SK-N-SH (cell line): Measurements from ENCODE around the gene GBX2.

Experiments used
- CHD2 ChIP-seq: fragments of 150-350 bp; IDR thresholded peaks from 2 replicates; pipeline ENCODE4 v1.6.1; 2018; ENCODE audit warnings: low read length; ENCODE audit not compliant: partially characterized antibody
- EP300 ChIP-seq, 2 experiments: IDR thresholded peaks; 2 replicates each; pipeline versions ENCODE4 v1.4.0 to v1.6.1; 2012; ENCODE audit warnings: borderline replicate concordance in 1 of 2, low read depth in 1 of 2, low read length in 1 of 2
- FOXJ3 ChIP-seq: sonication (generic); formaldehyde crosslinking; IDR thresholded peaks from 2 replicates; pipeline ENCODE4 v1.5.1; 2020; ENCODE audit warnings: mild to moderate bottlenecking, missing genetic modification reagents
- FOXM1 ChIP-seq: IDR thresholded peaks from 2 replicates; pipeline ENCODE4 v1.4.0; 2012; ENCODE audit warnings: low read depth, mild to moderate bottlenecking
- JUND ChIP-seq: IDR thresholded peaks from 2 replicates; pipeline ENCODE4 v1.4.0; 2012
- NFIC ChIP-seq: IDR thresholded peaks from 2 replicates; pipeline ENCODE4 v1.4.0; 2012; ENCODE audit warnings: borderline replicate concordance
- POLR2AphosphoS5 ChIP-seq: IDR thresholded peaks from 2 replicates; pipeline ENCODE4 v1.6.1; 2012; ENCODE audit warnings: low read depth, low read length
- RCOR1 ChIP-seq: fragments of 150-350 bp; IDR thresholded peaks from 2 replicates; pipeline ENCODE4 v1.6.1; 2017; ENCODE audit warnings: antibody characterized with exemption, low read length
- RFX5 ChIP-seq: IDR thresholded peaks from 2 replicates; pipeline ENCODE4 v1.6.1; 2012; ENCODE audit warnings: mild to moderate bottlenecking, improper control_type of control experiment, low read length
- RXRA ChIP-seq: IDR thresholded peaks from 2 replicates; pipeline ENCODE4 v1.4.0; 2012; ENCODE audit warnings: low read depth, mild to moderate bottlenecking, borderline replicate concordance
- SMC3 ChIP-seq: IDR thresholded peaks from 2 replicates; pipeline ENCODE4 v1.6.1; 2012; ENCODE audit warnings: low read depth, low read length, improper control_type of control experiment
- TAF1 ChIP-seq: IDR thresholded peaks from 2 replicates; pipeline ENCODE4 v1.6.1; 2012; ENCODE audit warnings: low read depth, mild to moderate bottlenecking, low read length, moderate library complexity, borderline replicate concordance
- TF ChIP-seq, protein P1 (sequence below): fragments of 200-600 bp; sonication (generic); IDR thresholded peaks from 2 replicates; pipeline ENCODE4 v1.6.1; 2017; ENCODE audit warnings: antibody characterized with exemption, mild to moderate bottlenecking, moderate library complexity
- TF ChIP-seq, protein P2 (sequence below): IDR thresholded peaks from 2 replicates; pipeline ENCODE4 v1.6.1; 2012; ENCODE audit warnings: mild to moderate bottlenecking, low read depth, low read length, moderate library complexity

- TF ChIP-seq SMC3 (no peak), CHD2 (no peak), TAF1 (no peak), RFX5 (no peak), NFIC (no peak), JUND (no peak), FOXM1 (no peak), POLR2AphosphoS5 (no peak), RCOR1 (no peak), EP300 (IDR thresholded peaks at IDR 0.05; ENCODE audit: borderline replicate concordance in 1 of 2, low read depth in 1 of 2, low read length in 1 of 2) (no peak), FOXJ3 (CRISPR knock-in tag) (no peak), RXRA (no peak)
- TF ChIP-seq, protein P1, sequence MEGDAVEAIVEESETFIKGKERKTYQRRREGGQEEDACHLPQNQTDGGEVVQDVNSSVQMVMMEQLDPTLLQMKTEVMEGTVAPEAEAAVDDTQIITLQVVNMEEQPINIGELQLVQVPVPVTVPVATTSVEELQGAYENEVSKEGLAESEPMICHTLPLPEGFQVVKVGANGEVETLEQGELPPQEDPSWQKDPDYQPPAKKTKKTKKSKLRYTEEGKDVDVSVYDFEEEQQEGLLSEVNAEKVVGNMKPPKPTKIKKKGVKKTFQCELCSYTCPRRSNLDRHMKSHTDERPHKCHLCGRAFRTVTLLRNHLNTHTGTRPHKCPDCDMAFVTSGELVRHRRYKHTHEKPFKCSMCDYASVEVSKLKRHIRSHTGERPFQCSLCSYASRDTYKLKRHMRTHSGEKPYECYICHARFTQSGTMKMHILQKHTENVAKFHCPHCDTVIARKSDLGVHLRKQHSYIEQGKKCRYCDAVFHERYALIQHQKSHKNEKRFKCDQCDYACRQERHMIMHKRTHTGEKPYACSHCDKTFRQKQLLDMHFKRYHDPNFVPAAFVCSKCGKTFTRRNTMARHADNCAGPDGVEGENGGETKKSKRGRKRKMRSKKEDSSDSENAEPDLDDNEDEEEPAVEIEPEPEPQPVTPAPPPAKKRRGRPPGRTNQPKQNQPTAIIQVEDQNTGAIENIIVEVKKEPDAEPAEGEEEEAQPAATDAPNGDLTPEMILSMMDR: no peak
- TF ChIP-seq, protein P2, sequence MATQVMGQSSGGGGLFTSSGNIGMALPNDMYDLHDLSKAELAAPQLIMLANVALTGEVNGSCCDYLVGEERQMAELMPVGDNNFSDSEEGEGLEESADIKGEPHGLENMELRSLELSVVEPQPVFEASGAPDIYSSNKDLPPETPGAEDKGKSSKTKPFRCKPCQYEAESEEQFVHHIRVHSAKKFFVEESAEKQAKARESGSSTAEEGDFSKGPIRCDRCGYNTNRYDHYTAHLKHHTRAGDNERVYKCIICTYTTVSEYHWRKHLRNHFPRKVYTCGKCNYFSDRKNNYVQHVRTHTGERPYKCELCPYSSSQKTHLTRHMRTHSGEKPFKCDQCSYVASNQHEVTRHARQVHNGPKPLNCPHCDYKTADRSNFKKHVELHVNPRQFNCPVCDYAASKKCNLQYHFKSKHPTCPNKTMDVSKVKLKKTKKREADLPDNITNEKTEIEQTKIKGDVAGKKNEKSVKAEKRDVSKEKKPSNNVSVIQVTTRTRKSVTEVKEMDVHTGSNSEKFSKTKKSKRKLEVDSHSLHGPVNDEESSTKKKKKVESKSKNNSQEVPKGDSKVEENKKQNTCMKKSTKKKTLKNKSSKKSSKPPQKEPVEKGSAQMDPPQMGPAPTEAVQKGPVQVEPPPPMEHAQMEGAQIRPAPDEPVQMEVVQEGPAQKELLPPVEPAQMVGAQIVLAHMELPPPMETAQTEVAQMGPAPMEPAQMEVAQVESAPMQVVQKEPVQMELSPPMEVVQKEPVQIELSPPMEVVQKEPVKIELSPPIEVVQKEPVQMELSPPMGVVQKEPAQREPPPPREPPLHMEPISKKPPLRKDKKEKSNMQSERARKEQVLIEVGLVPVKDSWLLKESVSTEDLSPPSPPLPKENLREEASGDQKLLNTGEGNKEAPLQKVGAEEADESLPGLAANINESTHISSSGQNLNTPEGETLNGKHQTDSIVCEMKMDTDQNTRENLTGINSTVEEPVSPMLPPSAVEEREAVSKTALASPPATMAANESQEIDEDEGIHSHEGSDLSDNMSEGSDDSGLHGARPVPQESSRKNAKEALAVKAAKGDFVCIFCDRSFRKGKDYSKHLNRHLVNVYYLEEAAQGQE: no peak
These were observed 24.4 kb downstream of the GBX2 start for GRCh38 chr2:236143811-236144210.
